Neural cell (in vitro differentiated cells): Measurements from ENCODE around the gene METAP1D. TPM values are rescaled to one million over a fixed set of nuclear protein-coding genes. Genes with fewer than 3 reads are reported as not detected.

Experiments used
- H2AFZ ChIP-seq: fragments of 200-600, 300-800 bp; sonication (generic), shearing (Covaris generic); 2 replicates; pipeline ENCODE4 v1.6.0; 2014; ENCODE audit warnings: low read depth, mild to moderate bottlenecking, antibody characterized with exemption, low read length, moderate library complexity
- H3F3A ChIP-seq: fragments of 200-600 bp; shearing (Covaris generic); 2 replicates; pipeline ENCODE4 v1.6.1; 2016; ENCODE audit warnings: mild to moderate bottlenecking, moderate library complexity, mixed read lengths, antibody characterized with exemption, low read length; ENCODE audit not compliant: insufficient read depth, poor library complexity, severe bottlenecking
- H3K27ac ChIP-seq: fragments of 200-600, 300-800 bp; sonication (generic), shearing (Covaris generic); 2 replicates; pipeline ENCODE4 v1.5.1; 2014; ENCODE audit warnings: mild to moderate bottlenecking, low read length, moderate library complexity
- H3K27me3 ChIP-seq: fragments of 300-800, 200-600 bp; sonication (generic), shearing (Covaris generic); 2 replicates; pipeline ENCODE4 v1.6.0; 2014; ENCODE audit warnings: mild to moderate bottlenecking, low read depth, low read length, moderate library complexity; ENCODE audit not compliant: insufficient read depth
- H3K36me3 ChIP-seq: fragments of 300-800, 200-600 bp; sonication (generic), shearing (Covaris generic); 2 replicates; pipeline ENCODE4 v1.5.1; 2014; ENCODE audit warnings: mild to moderate bottlenecking, antibody characterized with exemption, low read length, moderate library complexity; ENCODE audit not compliant: insufficient read depth
- H3K4me2 ChIP-seq: fragments of 300-800, 200-600 bp; sonication (generic), shearing (Covaris generic); 2 replicates; pipeline ENCODE4 v1.6.0; 2014; ENCODE audit warnings: mild to moderate bottlenecking, low read length
- H3K4me3 ChIP-seq: fragments of 300-800, 200-600 bp; sonication (generic), shearing (Covaris generic); 2 replicates; pipeline ENCODE4 v1.5.1; 2014; ENCODE audit warnings: mild to moderate bottlenecking, low read length, moderate library complexity
- H3K79me2 ChIP-seq: fragments of 200-600 bp; shearing (Covaris generic); replicated peaks from 2 replicates; pipeline ENCODE4 v1.6.0; 2014; ENCODE audit warnings: mild to moderate bottlenecking, low read length, moderate library complexity; ENCODE audit not compliant: insufficient read depth
- H3K9ac ChIP-seq: fragments of 300-800, 200-600 bp; sonication (generic), shearing (Covaris generic); 2 replicates; pipeline ENCODE4 v1.6.1; 2016; ENCODE audit warnings: mild to moderate bottlenecking, low read length, mixed read lengths
- H3K9me2 ChIP-seq: fragments of 200-600 bp; shearing (Covaris generic); 2 replicates; pipeline ENCODE4 v1.6.1; 2016; ENCODE audit warnings: mild to moderate bottlenecking, low read length, mixed read lengths; ENCODE audit not compliant: insufficient read depth
- H3K9me3 ChIP-seq: fragments of 200-600, 300-800 bp; sonication (generic), shearing (Covaris generic); 2 replicates; pipeline ENCODE4 v1.6.1; 2016; ENCODE audit warnings: mild to moderate bottlenecking, mixed run types, low read length, moderate library complexity, mixed read lengths
- H4K20me1 ChIP-seq: fragments of 200-600 bp; shearing (Covaris generic); 2 replicates; pipeline ENCODE4 v1.6.1; 2016; ENCODE audit warnings: mild to moderate bottlenecking, mixed run types; ENCODE audit not compliant: insufficient read depth
- CTCF ChIP-seq: fragments of 450-650 bp; IDR thresholded peaks from 2 replicates; pipeline ENCODE4 v1.5.1; 2014; ENCODE audit warnings: antibody characterized with exemption, mild to moderate bottlenecking, moderate library complexity; ENCODE audit not compliant: poor library complexity, severe bottlenecking
- EP300 ChIP-seq: fragments of 450-650 bp; conservative IDR thresholded peaks from 2 replicates; pipeline ENCODE4 v1.6.1; 2014; ENCODE audit warnings: antibody characterized with exemption, mild to moderate bottlenecking, moderate library complexity; ENCODE audit not compliant: poor library complexity, severe bottlenecking
- EZH2 ChIP-seq: fragments of 200-600, 300-800 bp; shearing (Covaris generic), sonication (generic); IDR thresholded peaks from 2 replicates; pipeline ENCODE4 v1.6.1; 2014; ENCODE audit warnings: antibody characterized with exemption, low read length, borderline replicate concordance, mild to moderate bottlenecking; ENCODE audit not compliant: insufficient read depth, poor library complexity, severe bottlenecking
- MXI1 ChIP-seq: fragments of 450-650 bp; conservative IDR thresholded peaks from 2 replicates; pipeline ENCODE4 v1.6.1; 2014; ENCODE audit warnings: antibody characterized with exemption, mild to moderate bottlenecking; ENCODE audit not compliant: poor library complexity, severe bottlenecking
- POLR2AphosphoS5 ChIP-seq: IDR thresholded peaks from 2 replicates; pipeline ENCODE4 v1.6.1; 2012
- RAD21 ChIP-seq: fragments of 450-650 bp; conservative IDR thresholded peaks from 2 replicates; pipeline ENCODE4 v1.6.1; 2014; ENCODE audit warnings: antibody characterized with exemption, mild to moderate bottlenecking, moderate library complexity
- REST ChIP-seq: IDR thresholded peaks from 2 replicates; pipeline ENCODE4 v1.6.1; 2012; ENCODE audit warnings: borderline replicate concordance
- SMC3 ChIP-seq: fragments of 450-650 bp; conservative IDR thresholded peaks from 2 replicates; pipeline ENCODE4 v1.6.1; 2014; ENCODE audit warnings: antibody characterized with exemption, mild to moderate bottlenecking, moderate library complexity; ENCODE audit not compliant: poor library complexity
- TAF1 ChIP-seq: IDR thresholded peaks from 2 replicates; pipeline ENCODE4 v1.6.1; 2012; ENCODE audit warnings: low read depth
- polyA plus RNA-seq: library from polyadenylated mRNA; depleted of rRNA; stranded (reverse); fragments of >200 nt; gene quantifications from 2 replicates; pipeline ENCODE4 v1.2.3, GENCODE V29; 2014

The METAP1D gene
- polyA plus RNA-seq, 1 donor from 2014 or later = 5.4 TPM

- no peak for TF ChIP-seq REST
- TF ChIP-seq EZH2 = no peak
- peak; percentile 70 for TF ChIP-seq POLR2AphosphoS5
- no peak for TF ChIP-seq MXI1
- TF ChIP-seq SMC3 = no peak
- no peak for TF ChIP-seq EP300
- no peak for TF ChIP-seq CTCF
- no peak for TF ChIP-seq RAD21
- peak overlapping the region; percentile 46 for H3K4me3 ChIP-seq
- H3K27ac ChIP-seq = peak overlapping the region; percentile 81
- no peak overlapping the region for H2AFZ ChIP-seq
- peak overlapping the region; percentile 64 for H3K4me2 ChIP-seq
- H3K9ac ChIP-seq = peak overlapping the region; percentile 46
- H3K36me3 ChIP-seq = no peaks in the 10 kb centered on the region
- no peaks in the 10 kb centered on the region for H3K9me2 ChIP-seq
- no peaks in the 10 kb centered on the region for H3K27me3 ChIP-seq
- peaks cover 11% of the 10 kb centered on the region for H3F3A ChIP-seq
- H3K79me2 ChIP-seq = peaks cover 21% of the 10 kb centered on the region
- H3K9me3 ChIP-seq = no peaks in the 10 kb centered on the region
- H4K20me1 ChIP-seq = no peaks in the 10 kb centered on the region
Observed at GRCh38 chr2:172072706-172073105, 73.0 kb downstream of the METAP1D start.

GRCh38 chr2:172073518-172073917 is 73.8 kb downstream of the METAP1D start:
- Histone ChIP-seq H3K9ac (peak overlapping the region; percentile 46), H3F3A (peaks cover 11% of the 10 kb centered on the region), H3K9me2 (no peaks in the 10 kb centered on the region), H4K20me1 (no peaks in the 10 kb centered on the region), H3K27me3 (no peaks in the 10 kb centered on the region), H2AFZ (no peak overlapping the region), H3K4me2 (no peak overlapping the region), H3K9me3 (no peaks in the 10 kb centered on the region), H3K4me3 (peak overlapping the region; percentile 46), H3K27ac (peak overlapping the region; percentile 81), H3K36me3 (no peaks in the 10 kb centered on the region), H3K79me2 (peaks cover 26% of the 10 kb centered on the region)
- TF ChIP-seq RAD21 (no peak), EZH2 (no peak), POLR2AphosphoS5 (no peak), MXI1 (no peak), REST (no peak), SMC3 (no peak), CTCF (no peak), EP300 (no peak), TAF1 (no peak)
